Astrocyte of the cerebellum (primary cell): ENCODE data around the gene KSR1.

Experiments
- DNase-seq: peaks from one replicate; pipeline ENCODE4 v3.0.0-alpha.2; 2011; ENCODE audit warnings: low read depth
- H3K4me3 ChIP-seq: 2 replicates; pipeline ENCODE4 v1.5.1; 2011; ENCODE audit warnings: mild to moderate bottlenecking, low read depth, low read length, moderate library complexity
- in situ Hi-C: cut with HindIII; loops from 2 replicates; pipeline ENCODE4 v1.10.0; 2017; ENCODE audit warnings: low sequenced_read_pairs
- TF ChIP-seq, protein P1 (sequence below): IDR thresholded peaks from 2 replicates; pipeline ENCODE4 v1.5.1; 2012; ENCODE audit warnings: low read length, low read depth, moderate library complexity, mild to moderate bottlenecking; ENCODE audit errors: missing control alignments

The KSR1 gene

DNA sequence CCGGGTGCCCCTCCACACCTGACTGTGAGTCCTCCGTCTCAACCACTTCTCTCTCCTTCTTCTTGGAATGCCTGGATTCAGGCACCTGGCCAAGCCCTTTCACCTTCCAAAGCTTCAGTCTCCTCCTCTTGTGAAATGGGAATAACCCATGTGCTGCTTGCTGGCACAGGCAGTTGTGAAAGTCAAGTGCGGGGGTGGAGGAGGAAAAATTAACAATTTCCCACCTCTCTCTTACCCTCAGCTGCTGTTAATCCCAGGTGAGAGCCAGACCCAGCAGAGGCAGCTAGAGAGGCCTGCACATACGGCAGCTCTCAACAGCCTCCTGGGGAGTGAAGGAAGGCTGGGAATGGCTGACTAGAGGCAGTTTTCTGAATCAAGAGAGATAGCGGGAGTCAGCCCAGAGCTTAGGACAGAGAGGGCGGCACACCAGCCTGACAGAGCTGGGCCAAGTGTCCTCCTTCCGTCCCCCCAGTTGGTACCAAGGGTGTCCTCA, 96.8 kb downstream of the KSR1 start:
- TF ChIP-seq, protein P1, sequence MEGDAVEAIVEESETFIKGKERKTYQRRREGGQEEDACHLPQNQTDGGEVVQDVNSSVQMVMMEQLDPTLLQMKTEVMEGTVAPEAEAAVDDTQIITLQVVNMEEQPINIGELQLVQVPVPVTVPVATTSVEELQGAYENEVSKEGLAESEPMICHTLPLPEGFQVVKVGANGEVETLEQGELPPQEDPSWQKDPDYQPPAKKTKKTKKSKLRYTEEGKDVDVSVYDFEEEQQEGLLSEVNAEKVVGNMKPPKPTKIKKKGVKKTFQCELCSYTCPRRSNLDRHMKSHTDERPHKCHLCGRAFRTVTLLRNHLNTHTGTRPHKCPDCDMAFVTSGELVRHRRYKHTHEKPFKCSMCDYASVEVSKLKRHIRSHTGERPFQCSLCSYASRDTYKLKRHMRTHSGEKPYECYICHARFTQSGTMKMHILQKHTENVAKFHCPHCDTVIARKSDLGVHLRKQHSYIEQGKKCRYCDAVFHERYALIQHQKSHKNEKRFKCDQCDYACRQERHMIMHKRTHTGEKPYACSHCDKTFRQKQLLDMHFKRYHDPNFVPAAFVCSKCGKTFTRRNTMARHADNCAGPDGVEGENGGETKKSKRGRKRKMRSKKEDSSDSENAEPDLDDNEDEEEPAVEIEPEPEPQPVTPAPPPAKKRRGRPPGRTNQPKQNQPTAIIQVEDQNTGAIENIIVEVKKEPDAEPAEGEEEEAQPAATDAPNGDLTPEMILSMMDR = no peak
- H3K4me3 ChIP-seq = no peak overlapping the region
- in situ Hi-C loops = loop anchor here (25.0 kb wide), 1 partner anchor 216 kb away; no protein-coding TSS in a partner anchor
- no peak for DNase-seq

DNA sequence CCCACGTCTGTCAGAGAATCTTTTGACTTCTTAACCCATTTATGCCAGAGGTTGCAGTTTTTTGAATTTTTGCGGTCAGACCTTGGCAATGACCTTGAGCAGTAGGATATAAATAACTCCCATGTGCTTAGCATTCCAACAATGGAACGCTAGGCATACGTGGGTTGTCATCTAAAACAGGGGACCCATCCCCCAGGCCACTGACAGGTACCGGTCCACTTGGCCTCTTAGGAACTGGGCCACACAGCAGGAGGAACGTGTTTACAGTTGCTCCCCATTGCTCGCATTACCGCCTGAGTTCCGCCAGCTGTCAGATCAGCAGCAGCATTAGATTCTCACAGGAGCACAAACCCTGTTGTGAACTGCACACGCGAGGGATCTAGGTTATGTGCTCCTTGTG, 97.9 kb downstream of the KSR1 start:
- H3K4me3 ChIP-seq = no peak overlapping the region
- DNase-seq = no peak
- in situ Hi-C loops = loop anchor here (25.0 kb wide), 1 partner anchor 217 kb away; no protein-coding TSS in a partner anchor
- TF ChIP-seq, protein P1 = no peak

DNA sequence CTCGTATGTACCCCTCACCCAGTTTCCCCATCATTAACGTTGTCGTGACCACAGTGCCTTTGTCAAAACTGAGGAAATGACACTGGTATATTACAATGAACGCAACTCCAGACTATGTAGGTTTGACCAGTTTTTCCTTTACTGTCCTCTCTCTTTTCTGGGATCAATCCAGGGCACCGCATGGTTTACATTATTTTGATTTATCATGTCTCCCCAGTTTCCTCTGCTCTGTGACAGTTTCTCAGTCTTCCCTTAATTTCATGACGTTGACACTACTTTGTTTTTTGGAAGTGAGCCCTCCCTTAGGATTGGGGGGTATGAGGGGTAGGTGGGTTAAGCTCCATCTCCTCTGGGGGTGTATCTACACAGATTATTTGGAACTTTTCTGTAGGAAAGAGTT, 98.7 kb downstream of the KSR1 start:
- DNase-seq = no peak
- no peak overlapping the region for H3K4me3 ChIP-seq
- TF ChIP-seq, protein P1 = no peak
- in situ Hi-C loops = loop anchor here (25.0 kb wide), 1 partner anchor 218 kb away; no protein-coding TSS in a partner anchor

DNA sequence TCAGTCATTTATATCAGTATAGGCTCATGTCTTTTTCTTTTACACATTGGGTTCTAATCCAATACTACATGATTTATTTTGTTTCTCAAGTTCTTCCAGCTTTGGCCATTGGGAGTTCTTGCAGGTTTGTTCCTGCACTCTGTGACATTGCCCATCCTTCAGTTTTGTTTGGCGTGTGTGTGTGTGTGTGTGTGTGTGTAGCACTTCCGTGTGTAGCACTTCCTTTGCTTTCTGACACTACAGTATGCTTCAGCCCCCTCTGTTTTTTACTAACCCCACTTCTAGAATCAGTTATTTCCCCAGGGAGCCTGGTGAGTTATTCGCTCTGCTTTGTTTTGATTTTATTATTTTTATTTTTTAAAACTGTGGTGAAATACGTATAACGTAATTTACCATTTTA, 99.1 kb downstream of the KSR1 start:
- TF ChIP-seq, protein P1 = no peak
- in situ Hi-C loops = loop anchor here (25.0 kb wide), 1 partner anchor 218 kb away; no protein-coding TSS in a partner anchor
- no peak overlapping the region for H3K4me3 ChIP-seq
- no peak for DNase-seq

DNA sequence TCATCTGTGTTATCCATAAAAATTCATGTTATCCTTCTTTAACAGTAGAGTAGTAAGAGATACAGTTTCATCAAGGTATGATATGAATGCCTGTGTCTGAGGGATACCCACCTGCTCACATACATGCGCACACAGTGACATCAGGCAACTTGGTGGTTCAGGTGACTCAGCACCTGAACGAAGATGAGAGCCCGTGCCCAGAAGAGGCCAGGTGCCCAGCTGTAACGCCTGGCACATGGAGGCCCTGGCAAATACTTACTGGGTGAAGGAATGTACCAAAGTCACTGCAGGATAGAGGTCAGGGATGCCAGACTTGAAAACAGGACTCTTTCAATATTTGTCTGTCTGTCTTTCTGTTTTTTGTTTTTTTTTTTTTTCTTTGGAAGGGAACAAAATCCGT, 102.1 kb downstream of the KSR1 start:
- H3K4me3 ChIP-seq = no peak overlapping the region
- DNase-seq = no peak
- TF ChIP-seq, protein P1 = no peak
- in situ Hi-C loops = loop anchor here (25.0 kb wide), 1 partner anchor 221 kb away; no protein-coding TSS in a partner anchor

DNA sequence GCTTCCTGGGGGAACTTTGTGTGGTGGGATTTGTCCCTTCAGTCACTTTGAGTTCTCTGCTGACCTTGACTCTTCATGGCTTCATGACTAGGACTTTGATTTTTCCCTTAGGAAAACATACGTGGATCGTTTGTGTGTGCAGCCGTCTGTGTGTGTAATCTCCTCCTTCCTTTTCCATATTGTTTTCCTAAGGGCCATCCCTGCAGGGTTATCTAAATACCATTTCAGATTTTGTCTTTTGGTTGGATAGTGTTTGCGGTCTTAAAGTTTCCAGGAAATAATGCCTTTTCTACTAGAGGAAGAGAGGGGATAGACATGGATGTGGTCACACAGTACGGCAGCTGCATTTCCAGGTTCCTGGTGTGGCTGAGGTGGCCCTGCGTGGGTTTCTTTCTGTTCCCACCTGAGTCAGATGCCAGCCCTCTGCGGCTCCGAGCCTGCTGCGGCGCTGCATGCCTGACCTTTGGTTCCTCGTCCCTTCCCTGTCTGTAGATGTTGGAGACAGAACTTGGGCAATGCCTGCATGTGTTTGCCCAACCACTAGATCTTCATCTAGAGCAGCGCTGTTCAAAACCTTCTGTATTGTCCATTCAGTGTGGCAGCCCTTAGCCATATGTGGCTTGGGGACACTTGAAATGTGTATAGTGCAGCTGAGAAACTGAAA, 102.7 kb downstream of the KSR1 start:
- DNase-seq = no peak
- TF ChIP-seq, protein P1 = no peak
- H3K4me3 ChIP-seq = no peak overlapping the region
- in situ Hi-C loops = loop anchor here (25.0 kb wide), 1 partner anchor 222 kb away; no protein-coding TSS in a partner anchor
